Measurements from ENCODE around the gene ARL6IP6.

- no peak for TF ChIP-seq CTCF (IDR thresholded peaks at IDR 0.05)
- TF ChIP-seq POLR2A (IDR thresholded peaks at IDR 0.05): no peak
Measured at GRCh38 chr2:152676461-152676860, 42.0 kb upstream of the ARL6IP6 start.
